Measurements from ENCODE around the gene IFNL1. TPM values are rescaled to one million over a fixed set of nuclear protein-coding genes. Genes with fewer than 3 reads are reported as not detected.

IFNL1 gene
- total RNA-seq, 1 donor from 2014 or later, result not detected

DNA sequence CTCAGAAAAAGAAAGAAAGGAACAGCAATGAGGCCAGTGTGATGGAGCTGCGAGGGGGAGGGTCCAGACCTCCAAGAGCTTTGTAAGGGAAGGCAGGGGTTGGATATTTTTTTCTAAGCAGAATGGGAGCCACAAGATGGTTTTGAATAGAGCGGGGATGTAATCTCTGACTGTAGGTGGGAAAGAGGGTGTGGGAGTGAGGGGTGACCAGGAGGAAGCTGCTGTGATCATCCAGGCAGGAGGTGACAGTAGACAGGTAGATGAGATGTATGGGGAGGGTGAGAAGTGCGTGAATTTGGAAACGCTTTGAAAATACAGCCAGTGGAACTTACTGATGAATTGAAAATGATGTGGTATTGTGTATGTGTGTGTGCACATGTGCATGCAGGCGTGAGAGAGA lies 20.6 kb upstream of the IFNL1 start:
- TF ChIP-seq CTCF (conservative IDR thresholded peaks at IDR 0.05; ENCODE audit: low read depth, low read length), result no peak
- H3K4me3 ChIP-seq (ENCODE audit: low read depth, low read length), result no peak overlapping the region
- no peak for DNase-seq (ENCODE audit: low read depth)

GRCh38 chr19:39276740-39277139 lies 19.5 kb upstream of the IFNL1 start:
- no peak overlapping the region for H3K4me3 ChIP-seq (ENCODE audit: low read depth, low read length)
- TF ChIP-seq CTCF (conservative IDR thresholded peaks at IDR 0.05; ENCODE audit: low read depth, low read length), result no peak
- no peak for DNase-seq (ENCODE audit: low read depth)

DNA sequence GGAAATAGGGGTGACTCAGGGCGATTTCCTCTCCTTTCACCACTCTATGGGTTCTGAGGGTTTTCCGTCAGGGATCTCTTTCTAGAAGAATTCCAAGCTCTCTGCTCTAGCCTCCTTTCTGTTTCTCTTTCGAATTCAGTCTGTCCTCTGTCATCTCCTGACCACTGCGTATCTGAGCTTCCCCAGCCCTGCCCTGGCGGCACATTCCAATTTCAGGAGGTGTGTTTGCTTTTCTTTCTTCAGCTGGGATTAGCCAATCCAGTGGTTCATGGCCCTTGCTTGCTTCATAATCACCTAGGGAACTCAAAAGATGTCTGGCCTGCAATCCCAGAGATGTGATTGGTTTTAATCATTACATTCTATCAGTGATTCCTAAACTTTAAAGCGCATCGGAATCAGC lies 18.6 kb upstream of the IFNL1 start:
- DNase-seq (ENCODE audit: low read depth), result no peak
- no peak for TF ChIP-seq CTCF (conservative IDR thresholded peaks at IDR 0.05; ENCODE audit: low read depth, low read length)
- no peak overlapping the region for H3K4me3 ChIP-seq (ENCODE audit: low read depth, low read length)

DNA sequence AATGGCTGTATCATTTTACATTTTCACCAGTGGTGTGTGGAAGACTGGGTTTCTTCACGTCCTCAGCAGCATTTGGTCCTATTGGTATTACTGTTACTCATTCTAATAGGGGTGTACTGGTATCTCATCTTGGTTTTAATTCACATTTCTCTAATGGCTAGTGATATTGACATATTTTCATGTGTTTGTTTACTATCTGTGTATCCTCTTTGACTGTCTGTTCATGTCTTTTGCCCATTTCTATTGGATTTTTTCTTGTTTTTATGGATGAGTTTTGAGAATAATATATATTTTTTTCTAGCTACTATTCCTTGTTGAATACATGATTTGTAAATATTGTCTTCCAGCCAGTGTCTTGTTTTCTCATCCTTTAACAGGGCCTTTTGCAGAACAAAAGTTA lies 14.2 kb upstream of the IFNL1 start:
- no peak for DNase-seq (ENCODE audit: low read depth)
- no peak for TF ChIP-seq CTCF (conservative IDR thresholded peaks at IDR 0.05; ENCODE audit: low read depth, low read length)
- H3K4me3 ChIP-seq (ENCODE audit: low read depth, low read length), result no peak overlapping the region

- TF ChIP-seq CTCF (conservative IDR thresholded peaks at IDR 0.05; ENCODE audit: low read depth, low read length), result no peak
- no peak overlapping the region for H3K4me3 ChIP-seq (ENCODE audit: low read depth, low read length)
- DNase-seq (ENCODE audit: low read depth), result no peak
These were observed 12.2 kb upstream of the IFNL1 start for GRCh38 chr19:39284032-39284431.

- no peak for DNase-seq (ENCODE audit: low read depth)
- no peak overlapping the region for H3K4me3 ChIP-seq (ENCODE audit: low read depth, low read length)
- no peak for TF ChIP-seq CTCF (conservative IDR thresholded peaks at IDR 0.05; ENCODE audit: low read depth, low read length)
These were observed 2.8 kb upstream of the IFNL1 start for GRCh38 chr19:39293394-39293793.

DNA sequence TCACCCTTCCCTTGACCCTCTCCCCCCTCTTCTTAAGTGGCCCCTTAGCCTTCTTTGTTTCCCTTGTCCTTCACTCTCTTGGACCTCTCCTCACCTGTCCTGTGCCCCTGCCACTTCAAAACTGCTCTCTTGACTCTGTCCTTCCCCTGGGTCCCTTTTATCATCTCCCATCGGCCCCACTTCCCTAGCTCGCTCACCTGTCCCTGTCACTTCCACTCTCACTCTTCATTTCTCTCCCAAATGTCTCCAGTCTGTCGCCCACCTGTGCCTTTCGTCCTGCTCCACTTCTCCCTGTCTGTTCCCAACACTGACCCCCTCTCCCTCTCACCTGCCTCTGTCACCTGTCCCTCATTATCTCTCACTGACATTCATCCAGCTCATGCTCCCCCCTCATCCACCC lies 699 bp downstream of the IFNL1 start:
- TF ChIP-seq CTCF (conservative IDR thresholded peaks at IDR 0.05; ENCODE audit: low read depth, low read length), result no peak
- DNase-seq (ENCODE audit: low read depth), result no peak

More for the DNA sequence above, 699 bp downstream of the IFNL1 start:
- no peak overlapping the region for H3K4me3 ChIP-seq (ENCODE audit: low read depth, low read length)

Data from epithelial cell of proximal tubule (primary cell).